ENCODE results near the gene RABAC1.
A peak's percentile ranks its signal among the peaks of the same experiment; 100 is the strongest.

The RABAC1 gene

GRCh38 chr19:41935760-41936415, 23.2 kb downstream of the RABAC1 start:
- Histone ChIP-seq H3K4me1 (ENCODE audit: control insufficient read depth, insufficient read depth, low read length) (peaks cover 4% of the 10 kb centered on the region), H3K9me3 (ENCODE audit: control insufficient read depth, low read length) (no peaks in the 10 kb centered on the region), H3K27me3 (ENCODE audit: control insufficient read depth, insufficient read depth, low read length, poor library complexity, severe bottlenecking) (peaks cover 91% of the 10 kb centered on the region), H3K4me3 (ENCODE audit: insufficient read depth, low read depth, low read length) (no peak overlapping the region), H3K27ac (ENCODE audit: insufficient read depth, low read depth, low read length, poor library complexity, severe bottlenecking) (no peak overlapping the region), H3K36me3 (ENCODE audit: control insufficient read depth, insufficient read depth, low read length) (no peaks in the 10 kb centered on the region)
- WGBS, 2 experiments: 56 to 58% methylated on average over 26 of the region's 26 CpGs

GRCh38 chr19:41934849-41935374, 24.2 kb downstream of the RABAC1 start:
- H3K27ac ChIP-seq (ENCODE audit: insufficient read depth, low read depth, low read length, poor library complexity, severe bottlenecking): no peak overlapping the region
- 31 to 32% methylated on average over 7 of the region's 7 CpGs for WGBS, 2 experiments
- no peaks in the 10 kb centered on the region for H3K9me3 ChIP-seq (ENCODE audit: control insufficient read depth, low read length)
- no peak overlapping the region for H3K4me3 ChIP-seq (ENCODE audit: insufficient read depth, low read depth, low read length)
- peaks cover 91% of the 10 kb centered on the region for H3K27me3 ChIP-seq (ENCODE audit: control insufficient read depth, insufficient read depth, low read length, poor library complexity, severe bottlenecking)
- no peaks in the 10 kb centered on the region for H3K36me3 ChIP-seq (ENCODE audit: control insufficient read depth, insufficient read depth, low read length)
- H3K4me1 ChIP-seq (ENCODE audit: control insufficient read depth, insufficient read depth, low read length): no peaks in the 10 kb centered on the region

DNA sequence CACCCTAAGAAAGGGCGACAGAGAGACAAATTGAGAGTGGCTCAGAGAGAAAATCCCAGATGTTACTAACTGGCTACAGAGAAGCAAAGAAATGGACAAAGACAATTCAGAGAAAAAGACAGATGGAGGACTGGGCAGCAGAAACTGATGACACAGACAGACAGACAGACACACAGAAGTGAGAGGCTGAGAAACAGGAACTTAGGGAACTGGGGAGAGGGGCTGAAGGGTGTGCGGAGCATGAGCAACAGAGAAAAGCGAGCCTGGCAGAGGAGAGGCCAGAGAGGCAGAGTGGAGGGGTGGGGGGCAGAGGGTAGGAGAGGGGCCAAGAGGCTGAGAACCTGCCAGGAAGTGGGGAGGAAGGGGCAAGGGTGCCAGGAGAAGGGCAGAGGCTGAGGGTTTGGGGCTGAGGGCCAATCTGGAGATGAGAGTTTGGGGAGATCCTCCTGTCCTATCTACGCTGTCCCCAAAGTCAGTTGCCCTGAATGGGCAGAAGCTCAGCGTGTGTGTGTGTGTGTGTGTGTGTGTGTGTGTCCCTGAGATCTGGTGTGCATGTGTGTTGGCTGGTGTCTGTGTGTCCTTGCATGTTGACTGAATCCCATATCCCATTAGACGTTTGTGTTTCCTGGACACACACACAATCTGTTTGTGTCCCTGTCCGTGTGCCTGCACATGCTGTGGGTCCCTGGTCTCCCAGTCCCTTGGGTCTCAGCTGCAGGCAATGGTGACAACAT, 25.3 kb downstream of the RABAC1 start:
- Histone ChIP-seq H3K27me3 (ENCODE audit: control insufficient read depth, insufficient read depth, low read length, poor library complexity, severe bottlenecking) (peaks cover 96% of the 10 kb centered on the region), H3K4me3 (ENCODE audit: insufficient read depth, low read depth, low read length) (no peak overlapping the region), H3K36me3 (ENCODE audit: control insufficient read depth, insufficient read depth, low read length) (no peaks in the 10 kb centered on the region), H3K27ac (ENCODE audit: insufficient read depth, low read depth, low read length, poor library complexity, severe bottlenecking) (no peak overlapping the region), H3K4me1 (ENCODE audit: control insufficient read depth, insufficient read depth, low read length) (peaks cover 1% of the 10 kb centered on the region), H3K9me3 (ENCODE audit: control insufficient read depth, low read length) (no peaks in the 10 kb centered on the region)
- WGBS, 2 experiments: 46 to 54% methylated on average over 7 of the region's 7 CpGs

DNA sequence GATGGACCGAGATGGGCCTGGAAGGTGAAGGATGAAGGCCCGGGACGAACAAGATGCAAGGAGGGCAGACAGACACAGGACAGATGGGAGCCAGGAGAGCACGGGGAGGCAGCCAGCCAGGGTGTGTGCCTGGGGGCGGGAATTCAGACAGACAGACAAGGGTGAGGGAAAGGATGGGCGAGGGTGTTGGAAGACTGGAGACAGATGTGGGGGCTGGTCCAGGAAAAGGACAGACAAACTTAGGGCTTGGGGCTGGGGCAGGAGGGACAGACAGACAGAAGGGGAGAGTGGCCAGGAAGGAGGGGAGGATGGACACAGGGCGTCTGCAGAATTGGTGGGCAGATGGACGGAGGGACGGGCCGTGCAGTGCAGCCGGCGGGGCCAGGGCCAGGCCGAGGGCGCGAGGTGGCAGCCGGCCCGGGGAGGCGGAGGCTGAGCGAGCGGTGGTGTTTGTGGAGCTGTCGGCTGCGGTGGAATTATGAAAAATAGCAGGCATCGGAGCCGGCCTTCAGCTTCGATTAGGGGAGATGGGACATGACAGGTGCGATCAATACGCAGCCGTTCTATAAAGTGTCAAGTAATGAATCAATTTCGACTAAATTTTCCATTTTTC, 26.3 kb downstream of the RABAC1 start:
- 33 to 35% methylated on average over 29 of the region's 29 CpGs for WGBS, 2 experiments
- peaks cover 100% of the 10 kb centered on the region for H3K27me3 ChIP-seq (ENCODE audit: control insufficient read depth, insufficient read depth, low read length, poor library complexity, severe bottlenecking)
- H3K27ac ChIP-seq (ENCODE audit: insufficient read depth, low read depth, low read length, poor library complexity, severe bottlenecking): no peak overlapping the region
- no peak overlapping the region for H3K4me3 ChIP-seq (ENCODE audit: insufficient read depth, low read depth, low read length)
- no peaks in the 10 kb centered on the region for H3K36me3 ChIP-seq (ENCODE audit: control insufficient read depth, insufficient read depth, low read length)
- H3K9me3 ChIP-seq (ENCODE audit: control insufficient read depth, low read length): no peaks in the 10 kb centered on the region
- peaks cover 4% of the 10 kb centered on the region for H3K4me1 ChIP-seq (ENCODE audit: control insufficient read depth, insufficient read depth, low read length)

DNA sequence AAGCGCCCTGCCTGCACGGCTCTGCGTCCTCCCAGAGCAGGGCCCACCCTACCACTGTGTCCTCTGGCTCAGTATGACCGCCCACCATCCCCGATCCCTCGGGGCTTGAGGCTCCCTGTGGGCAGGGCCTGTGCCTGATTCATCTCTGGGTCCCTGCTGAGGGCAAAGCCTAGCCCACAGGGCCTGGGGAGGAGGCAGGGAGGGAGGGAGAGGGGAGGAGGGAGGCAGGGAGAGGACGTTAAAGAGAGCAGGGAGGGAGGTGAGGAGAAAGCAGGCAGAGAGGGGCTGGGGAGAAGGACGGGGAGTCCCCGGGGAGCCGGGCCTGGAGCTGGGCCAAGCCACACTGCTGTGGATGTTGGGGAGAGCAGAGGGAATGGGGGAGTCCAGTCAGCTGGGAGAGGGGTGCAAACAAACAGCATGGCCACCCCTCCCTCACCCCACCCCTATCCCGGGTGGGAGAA, 26.8 kb downstream of the RABAC1 start:
- peaks cover 4% of the 10 kb centered on the region for H3K4me1 ChIP-seq (ENCODE audit: control insufficient read depth, insufficient read depth, low read length)
- 19 to 21% methylated on average over 11 of the region's 11 CpGs for WGBS, 2 experiments
- no peak overlapping the region for H3K27ac ChIP-seq (ENCODE audit: insufficient read depth, low read depth, low read length, poor library complexity, severe bottlenecking)
- H3K4me3 ChIP-seq (ENCODE audit: insufficient read depth, low read depth, low read length): no peak overlapping the region
- H3K27me3 ChIP-seq (ENCODE audit: control insufficient read depth, insufficient read depth, low read length, poor library complexity, severe bottlenecking): peaks cover 100% of the 10 kb centered on the region
- H3K9me3 ChIP-seq (ENCODE audit: control insufficient read depth, low read length): no peaks in the 10 kb centered on the region
- no peaks in the 10 kb centered on the region for H3K36me3 ChIP-seq (ENCODE audit: control insufficient read depth, insufficient read depth, low read length)

- Histone ChIP-seq H3K27ac (ENCODE audit: insufficient read depth, low read depth, low read length, poor library complexity, severe bottlenecking) (no peak overlapping the region), H3K9me3 (ENCODE audit: control insufficient read depth, low read length) (no peaks in the 10 kb centered on the region), H3K4me3 (ENCODE audit: insufficient read depth, low read depth, low read length) (no peak overlapping the region), H3K36me3 (ENCODE audit: control insufficient read depth, insufficient read depth, low read length) (no peaks in the 10 kb centered on the region), H3K4me1 (ENCODE audit: control insufficient read depth, insufficient read depth, low read length) (peaks cover 4% of the 10 kb centered on the region), H3K27me3 (ENCODE audit: control insufficient read depth, insufficient read depth, low read length, poor library complexity, severe bottlenecking) (peaks cover 100% of the 10 kb centered on the region)
- WGBS, 2 experiments: 6 to 7% methylated on average over 17 of the region's 17 CpGs
Observed at GRCh38 chr19:41930926-41931592, 28.1 kb downstream of the RABAC1 start.

DNA sequence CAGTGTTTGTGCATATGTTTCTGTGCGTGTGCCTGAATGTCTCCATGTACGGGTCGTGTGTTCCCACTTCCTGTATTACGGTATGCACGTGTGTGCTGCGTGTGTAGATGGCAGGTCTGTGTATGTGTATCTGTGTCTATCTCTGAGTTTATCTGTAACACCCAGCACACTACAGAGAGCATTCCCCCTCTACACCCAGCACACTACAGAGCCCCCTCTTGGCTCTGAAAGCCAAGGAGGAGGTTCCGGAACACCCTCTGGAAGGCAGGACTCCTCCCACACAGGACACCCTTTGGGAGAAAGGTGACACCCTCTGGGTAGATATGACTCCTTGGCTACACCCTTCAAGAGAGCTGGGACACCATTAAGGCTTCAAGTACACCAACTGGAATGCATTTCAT, 28.8 kb downstream of the RABAC1 start:
- H3K9me3 ChIP-seq (ENCODE audit: control insufficient read depth, low read length): no peaks in the 10 kb centered on the region
- peaks cover 100% of the 10 kb centered on the region for H3K27me3 ChIP-seq (ENCODE audit: control insufficient read depth, insufficient read depth, low read length, poor library complexity, severe bottlenecking)
- H3K4me1 ChIP-seq (ENCODE audit: control insufficient read depth, insufficient read depth, low read length): peaks cover 4% of the 10 kb centered on the region
- WGBS, 2 experiments: 42 to 47% methylated on average over 7 of the region's 7 CpGs
- no peaks in the 10 kb centered on the region for H3K36me3 ChIP-seq (ENCODE audit: control insufficient read depth, insufficient read depth, low read length)
- no peak overlapping the region for H3K4me3 ChIP-seq (ENCODE audit: insufficient read depth, low read depth, low read length)
- H3K27ac ChIP-seq (ENCODE audit: insufficient read depth, low read depth, low read length, poor library complexity, severe bottlenecking): no peak overlapping the region

DNA sequence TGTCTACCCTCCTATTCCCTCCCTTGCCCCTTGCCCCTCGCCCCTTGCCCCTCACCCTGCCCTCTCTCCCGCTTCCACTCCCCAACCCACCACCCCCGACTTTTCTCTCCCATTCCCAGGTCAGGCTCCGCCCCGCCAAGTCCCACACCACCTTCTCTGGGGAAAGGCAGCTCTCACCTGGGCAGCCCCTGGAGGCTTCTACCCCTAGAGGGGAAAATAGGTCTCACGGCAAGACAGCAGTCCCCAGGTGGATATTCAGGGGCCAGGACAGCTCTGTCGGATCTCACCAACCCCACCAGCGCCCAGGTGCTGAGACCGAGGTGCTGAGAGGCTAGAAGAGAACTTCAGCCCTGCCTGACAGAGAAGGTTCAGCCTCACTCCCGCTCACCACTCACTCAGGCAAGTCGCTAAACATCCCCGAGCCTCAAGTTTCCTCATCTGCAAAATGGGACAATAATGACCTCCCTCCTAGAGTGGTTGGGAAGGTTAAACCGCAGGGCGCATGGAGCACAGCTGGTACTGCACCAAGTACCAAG, 29.5 kb downstream of the RABAC1 start:
- H3K27ac ChIP-seq (ENCODE audit: insufficient read depth, low read depth, low read length, poor library complexity, severe bottlenecking): no peak overlapping the region
- no peak overlapping the region for H3K4me3 ChIP-seq (ENCODE audit: insufficient read depth, low read depth, low read length)
- no peaks in the 10 kb centered on the region for H3K36me3 ChIP-seq (ENCODE audit: control insufficient read depth, insufficient read depth, low read length)
- WGBS, 2 experiments: 20 to 23% methylated on average over 14 of the region's 14 CpGs
- peaks cover 100% of the 10 kb centered on the region for H3K27me3 ChIP-seq (ENCODE audit: control insufficient read depth, insufficient read depth, low read length, poor library complexity, severe bottlenecking)
- H3K4me1 ChIP-seq (ENCODE audit: control insufficient read depth, insufficient read depth, low read length): peaks cover 4% of the 10 kb centered on the region
- H3K9me3 ChIP-seq (ENCODE audit: control insufficient read depth, low read length): no peaks in the 10 kb centered on the region

DNA sequence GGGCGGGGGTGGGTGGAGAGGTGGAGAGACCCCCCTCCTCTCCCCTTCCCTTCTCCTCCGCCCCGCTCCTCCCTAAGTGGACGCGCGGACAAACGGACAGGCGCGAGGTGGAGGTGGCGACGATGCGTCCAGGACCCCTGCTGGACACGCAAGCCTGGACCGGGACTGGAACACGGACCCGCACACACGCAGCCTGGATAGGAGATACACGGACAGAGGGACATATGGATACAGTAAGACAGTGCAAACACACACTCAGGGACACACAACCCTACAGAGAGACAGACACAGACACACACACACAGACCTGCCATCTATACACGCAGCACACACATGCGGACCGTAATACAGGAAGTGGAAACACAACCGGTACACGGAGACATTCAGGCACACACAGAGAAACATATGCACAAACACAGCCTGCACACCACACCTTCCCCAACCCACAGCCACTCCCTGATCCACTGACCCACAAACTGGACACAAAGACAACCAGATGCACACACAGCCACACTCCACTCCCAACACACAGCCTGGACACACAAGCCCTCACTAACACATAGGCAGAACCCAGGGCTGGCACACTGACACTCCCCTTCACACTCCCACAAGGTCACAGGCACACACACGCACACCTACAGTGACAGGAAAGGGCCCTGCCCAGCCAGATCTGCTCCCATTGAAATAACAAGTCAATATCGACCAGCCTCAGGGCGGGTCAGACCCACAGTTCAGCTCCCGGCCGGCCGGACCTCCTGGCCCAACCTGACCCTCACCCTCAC, 30.2 kb downstream of the RABAC1 start:
- Histone ChIP-seq H3K27ac (ENCODE audit: insufficient read depth, low read depth, low read length, poor library complexity, severe bottlenecking) (no peak overlapping the region), H3K9me3 (ENCODE audit: control insufficient read depth, low read length) (no peaks in the 10 kb centered on the region), H3K4me1 (ENCODE audit: control insufficient read depth, insufficient read depth, low read length) (peaks cover 4% of the 10 kb centered on the region), H3K36me3 (ENCODE audit: control insufficient read depth, insufficient read depth, low read length) (no peaks in the 10 kb centered on the region), H3K27me3 (ENCODE audit: control insufficient read depth, insufficient read depth, low read length, poor library complexity, severe bottlenecking) (peaks cover 100% of the 10 kb centered on the region), H3K4me3 (ENCODE audit: insufficient read depth, low read depth, low read length) (peak overlapping the region; percentile 19)
- WGBS, 2 experiments: 6% methylated on average over 28 to 29 of the region's 29 CpGs

Data from ectodermal cell (in vitro differentiated cells).